ENCODE measurements around the gene EGLN1.

Gene EGLN1

DNA sequence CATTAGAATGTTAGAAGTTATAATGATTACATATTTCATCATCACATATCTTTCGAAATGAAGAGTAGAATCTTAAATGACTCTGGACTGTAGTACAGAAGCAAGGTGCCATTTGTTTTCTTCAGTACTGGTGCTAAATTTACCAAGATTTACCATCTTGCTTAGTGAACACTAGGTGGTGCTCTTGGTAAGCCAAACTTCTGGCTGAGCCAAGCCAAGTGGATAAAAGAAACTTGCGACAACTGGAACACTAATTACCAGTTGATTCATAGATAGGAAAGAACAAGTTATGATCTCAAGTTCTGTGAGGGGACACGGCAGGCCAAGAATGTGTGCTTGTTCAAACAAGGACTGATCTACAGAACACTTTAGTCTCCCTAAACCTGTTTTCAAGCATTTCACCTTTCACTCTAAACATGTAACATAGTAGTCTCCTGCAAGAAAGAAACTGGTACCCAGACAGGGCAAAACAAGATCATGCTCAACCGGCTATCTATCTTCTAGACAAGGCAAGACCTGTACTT, 64.2 kb downstream of the EGLN1 start (continued):
- peak; percentile 90 for TF ChIP-seq SP7 (tag by site-specific recombination; IDR thresholded peaks at IDR 0.05)
- TF ChIP-seq YY2 (tag by site-specific recombination; IDR thresholded peaks at IDR 0.05), result no peak
- TF ChIP-seq PRDM10 (tag by site-specific recombination; IDR thresholded peaks at IDR 0.05), result peak; percentile 65
- TF ChIP-seq ZNF426 (tag by site-specific recombination; IDR thresholded peaks at IDR 0.05), result no peak
- peak; percentile 96 for TF ChIP-seq ZNF654 (tag by site-specific recombination; IDR thresholded peaks at IDR 0.05; ENCODE audit: low read depth)
- peak; percentile 38; the same call in 1 of the 2 replicates for TF ChIP-seq ZNF449 (tag by site-specific recombination; IDR thresholded peaks at IDR 0.05)
- TF ChIP-seq ZNF398 (tag by site-specific recombination; IDR thresholded peaks at IDR 0.05), result no peak
- TF ChIP-seq ZNF10 (tag by site-specific recombination; IDR thresholded peaks at IDR 0.05), result no peak; the same call in 1 of the 2 replicates
- TF ChIP-seq ZNF501 (tag by site-specific recombination; IDR thresholded peaks at IDR 0.05), result peak; percentile 59; the same call in 1 of the 2 replicates
- TF ChIP-seq, protein P1, sequence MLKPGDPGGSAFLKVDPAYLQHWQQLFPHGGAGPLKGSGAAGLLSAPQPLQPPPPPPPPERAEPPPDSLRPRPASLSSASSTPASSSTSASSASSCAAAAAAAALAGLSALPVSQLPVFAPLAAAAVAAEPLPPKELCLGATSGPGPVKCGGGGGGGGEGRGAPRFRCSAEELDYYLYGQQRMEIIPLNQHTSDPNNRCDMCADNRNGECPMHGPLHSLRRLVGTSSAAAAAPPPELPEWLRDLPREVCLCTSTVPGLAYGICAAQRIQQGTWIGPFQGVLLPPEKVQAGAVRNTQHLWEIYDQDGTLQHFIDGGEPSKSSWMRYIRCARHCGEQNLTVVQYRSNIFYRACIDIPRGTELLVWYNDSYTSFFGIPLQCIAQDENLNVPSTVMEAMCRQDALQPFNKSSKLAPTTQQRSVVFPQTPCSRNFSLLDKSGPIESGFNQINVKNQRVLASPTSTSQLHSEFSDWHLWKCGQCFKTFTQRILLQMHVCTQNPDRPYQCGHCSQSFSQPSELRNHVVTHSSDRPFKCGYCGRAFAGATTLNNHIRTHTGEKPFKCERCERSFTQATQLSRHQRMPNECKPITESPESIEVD (tag by site-specific recombination; IDR thresholded peaks at IDR 0.05), result no peak
- no peak for TF ChIP-seq GFI1B (tag by site-specific recombination; IDR thresholded peaks at IDR 0.05)
- TF ChIP-seq, protein P2, sequence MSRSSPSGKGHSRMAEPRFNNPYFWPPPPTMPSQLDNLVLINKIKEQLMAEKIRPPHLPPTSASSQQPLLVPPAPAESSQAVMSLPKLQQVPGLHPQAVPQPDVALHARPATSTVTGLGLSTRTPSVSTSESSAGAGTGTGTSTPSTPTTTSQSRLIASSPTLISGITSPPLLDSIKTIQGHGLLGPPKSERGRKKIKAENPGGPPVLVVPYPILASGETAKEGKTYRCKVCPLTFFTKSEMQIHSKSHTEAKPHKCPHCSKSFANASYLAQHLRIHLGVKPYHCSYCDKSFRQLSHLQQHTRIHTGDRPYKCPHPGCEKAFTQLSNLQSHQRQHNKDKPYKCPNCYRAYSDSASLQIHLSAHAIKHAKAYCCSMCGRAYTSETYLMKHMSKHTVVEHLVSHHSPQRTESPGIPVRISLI (tag by site-specific recombination; IDR thresholded peaks at IDR 0.05), result peak; percentile 65; the same call in 1 of the 2 replicates
- TF ChIP-seq ZNF692 (tag by site-specific recombination; IDR thresholded peaks at IDR 0.05), result peak; percentile 28; the same call in 1 of the 2 replicates
- peak; percentile 87 for TF ChIP-seq ZBTB17 (tag by site-specific recombination; IDR thresholded peaks at IDR 0.05)
- no peak for TF ChIP-seq ZNF404 (tag by site-specific recombination; IDR thresholded peaks at IDR 0.05)
- TF ChIP-seq ZNF423 (tag by site-specific recombination; IDR thresholded peaks at IDR 0.05), result no peak
- TF ChIP-seq, protein P3, sequence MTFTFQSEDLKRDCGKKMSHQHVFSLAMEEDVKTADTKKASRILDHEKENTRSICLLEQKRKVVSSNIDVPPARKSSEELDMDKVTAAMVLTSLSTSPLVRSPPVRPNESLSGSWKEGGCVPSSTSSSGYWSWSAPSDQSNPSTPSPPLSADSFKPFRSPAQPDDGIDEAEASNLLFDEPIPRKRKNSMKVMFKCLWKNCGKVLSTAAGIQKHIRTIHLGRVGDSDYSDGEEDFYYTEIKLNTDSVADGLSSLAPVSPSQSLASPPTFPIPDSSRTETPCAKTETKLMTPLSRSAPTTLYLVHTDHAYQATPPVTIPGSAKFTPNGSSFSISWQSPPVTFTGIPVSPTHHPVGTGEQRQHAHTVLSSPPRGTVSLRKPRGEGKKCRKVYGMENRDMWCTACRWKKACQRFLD (tag by site-specific recombination; IDR thresholded peaks at IDR 0.05), result no peak
- TF ChIP-seq ZNF585B (tag by site-specific recombination; IDR thresholded peaks at IDR 0.05), result no peak
- no peak for TF ChIP-seq ZSCAN23 (tag by site-specific recombination; IDR thresholded peaks at IDR 0.05)
- no peak for TF ChIP-seq ZNF157 (tag by site-specific recombination; IDR thresholded peaks at IDR 0.05)
